A673 (cell line): ENCODE results near the gene PALMD. TPM values are rescaled to one million over a fixed set of nuclear protein-coding genes. Genes with fewer than 3 reads are reported as not detected.

ENCODE experiments used
- BruUV-seq: library from RNA; stranded (reverse); fragments of 400-500 nt; replicated peaks from 2 replicates; lab custom pipeline; 2021; lab: Mats Ljungman, UMichigan
- CTCF ChIA-PET: fragments of 300-600 bp; sonication (Branson Sonifier 250); formaldehyde crosslinking; loops from one replicate; lab custom pipeline; 2022; ENCODE audit warnings: antibody characterized with exemption; lab: Charles Lee
- POLR2A ChIA-PET: fragments of 300-600 bp; sonication (Branson Sonifier 250); formaldehyde crosslinking; loops from one replicate; lab custom pipeline; 2022; ENCODE audit warnings: antibody characterized with exemption; ENCODE audit not compliant: low non-redundant PET; lab: Charles Lee
- DNase-seq: peaks from one replicate; pipeline ENCODE4 v3.0.0-alpha.2; 2015; ENCODE audit warnings: low spot score
- H3K27ac ChIP-seq: fragments of 200-600 bp; sonication (generic); 2 replicates; pipeline ENCODE4 v1.5.1; 2016; ENCODE audit warnings: mixed run types, low read depth, mild to moderate bottlenecking, mixed read lengths, antibody characterized with exemption, low read length; ENCODE audit not compliant: poor library complexity, severe bottlenecking
- H3K27me3 ChIP-seq: fragments of 200-600 bp; sonication (generic); replicated peaks from 2 replicates; pipeline ENCODE4 v1.6.1; 2017; ENCODE audit warnings: mixed run types, low read depth, mild to moderate bottlenecking, mixed read lengths, antibody characterized with exemption, low read length; ENCODE audit not compliant: insufficient read depth, poor library complexity
- H3K36me3 ChIP-seq: fragments of 200-600 bp; sonication (generic); 2 replicates; pipeline ENCODE4 v1.6.1; 2016; ENCODE audit warnings: mixed run types, mild to moderate bottlenecking, mixed read lengths, antibody characterized with exemption, low read length; ENCODE audit not compliant: insufficient read depth, poor library complexity, severe bottlenecking
- H3K4me1 ChIP-seq: fragments of 200-600 bp; sonication (generic); 2 replicates; pipeline ENCODE4 v1.6.1; 2017; ENCODE audit warnings: mixed run types, mild to moderate bottlenecking, mixed read lengths, antibody characterized with exemption, low read length; ENCODE audit not compliant: insufficient read depth, poor library complexity, severe bottlenecking
- H3K4me3 ChIP-seq: fragments of 200-600 bp; sonication (generic); 2 replicates; pipeline ENCODE4 v1.5.1; 2016; ENCODE audit warnings: low read depth, mixed run types, mild to moderate bottlenecking, mixed read lengths, low read length; ENCODE audit not compliant: poor library complexity, severe bottlenecking
- H3K9me3 ChIP-seq: fragments of 200-600 bp; sonication (generic); 2 replicates; pipeline ENCODE4 v1.6.1; 2016; ENCODE audit warnings: mixed run types, low read depth, mild to moderate bottlenecking, mixed read lengths, antibody characterized with exemption, low read length; ENCODE audit not compliant: poor library complexity, severe bottlenecking
- CTCF ChIP-seq: fragments of 300-800, 200-600 bp; sonication (generic); conservative IDR thresholded peaks from 2 replicates; pipeline ENCODE4 v1.5.1; 2017; ENCODE audit warnings: low read depth, mild to moderate bottlenecking, antibody characterized with exemption, low read length, moderate library complexity, mixed read lengths
- EZH2 ChIP-seq: fragments of 200-600 bp; sonication (generic); IDR thresholded peaks from 2 replicates; pipeline ENCODE4 v1.6.1; 2017; ENCODE audit warnings: borderline replicate concordance, low read depth, mild to moderate bottlenecking, mixed read lengths, antibody characterized with exemption, low read length; ENCODE audit not compliant: poor library complexity, severe bottlenecking
- intact Hi-C: fragments of 100-400 bp; cut with micrococcal nuclease; formaldehyde crosslinking; loops from one replicate; pipeline ENCODE4 v1.10.0; 2022; ENCODE audit not compliant: unreplicated experiment
- total RNA-seq: library from RNA; stranded (reverse); gene quantifications from 2 replicates; pipeline ENCODE4 v1.2.3, GENCODE V29; 2021

The PALMD gene
- total RNA-seq, 1 experiment from 2014 or later, result not detected

DNA sequence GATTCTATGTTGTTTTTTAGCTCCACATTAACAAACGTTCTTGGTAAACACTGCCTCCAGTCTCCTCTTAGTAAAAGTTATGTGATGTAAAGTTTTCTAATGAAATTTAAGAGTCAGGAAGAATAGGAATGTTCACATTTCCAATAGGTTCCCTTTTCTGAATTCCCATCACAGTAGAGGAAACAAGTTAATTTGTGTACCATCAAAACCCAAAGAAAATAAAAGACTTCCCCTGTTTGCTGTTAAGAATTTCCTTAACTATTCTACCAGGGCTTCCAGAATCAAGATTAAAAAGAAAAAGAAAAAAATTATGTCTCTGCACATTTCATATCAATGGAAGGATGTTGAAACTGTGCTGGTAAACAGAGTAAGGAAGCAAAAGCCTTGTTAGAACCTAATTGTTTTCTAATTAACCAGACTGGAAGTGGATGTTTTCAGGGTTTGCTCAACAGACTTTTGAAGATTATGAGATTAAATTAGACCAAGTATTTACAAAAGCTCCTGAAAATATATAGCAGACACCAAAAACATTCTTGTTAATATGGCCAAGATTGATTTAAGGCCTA lies 43.4 kb upstream of the PALMD start:
- Histone ChIP-seq H3K27me3 (no peaks in the 10 kb centered on the region), H3K4me1 (no peaks in the 10 kb centered on the region), H3K4me3 (no peak overlapping the region), H3K27ac (no peak overlapping the region), H3K36me3 (no peaks in the 10 kb centered on the region), H3K9me3 (no peaks in the 10 kb centered on the region)
- TF ChIP-seq CTCF, result no peak
- no peak for TF ChIP-seq EZH2
- no peak for DNase-seq
- no TSS peak for BruUV-seq
- ChIA-PET POLR2A (no interaction called here), CTCF (no interaction called here)
- intact Hi-C loops, result no loop called here

GRCh38 chr1:99603699-99604560 lies 42.0 kb upstream of the PALMD start:
- H3K4me3 ChIP-seq, result no peak overlapping the region
- POLR2A ChIA-PET, result no interaction called here
- intact Hi-C loops, result no loop called here
- DNase-seq, result no peak
- TF ChIP-seq EZH2, result no peak
- no peak for TF ChIP-seq CTCF
- no peaks in the 10 kb centered on the region for H3K4me1 ChIP-seq
- no peaks in the 10 kb centered on the region for H3K9me3 ChIP-seq
- H3K27me3 ChIP-seq, result no peaks in the 10 kb centered on the region
- H3K27ac ChIP-seq, result no peak overlapping the region
- no peaks in the 10 kb centered on the region for H3K36me3 ChIP-seq
- CTCF ChIA-PET, result no interaction called here
- no TSS peak for BruUV-seq

GRCh38 chr1:99606306-99606705 lies 39.6 kb upstream of the PALMD start:
- H3K36me3 ChIP-seq, result no peaks in the 10 kb centered on the region
- ChIA-PET POLR2A (no interaction called here), CTCF (no interaction called here)
- no peaks in the 10 kb centered on the region for H3K9me3 ChIP-seq
- H3K4me1 ChIP-seq, result no peaks in the 10 kb centered on the region
- no peak for DNase-seq
- no TSS peak for BruUV-seq
- H3K4me3 ChIP-seq, result no peak overlapping the region
- TF ChIP-seq EZH2 (no peak), CTCF (no peak)
- H3K27me3 ChIP-seq, result no peaks in the 10 kb centered on the region
- intact Hi-C loops, result no loop called here
- H3K27ac ChIP-seq, result no peak overlapping the region
